ENCODE data around the gene RBFOX2. TPM values are rescaled to one million over a fixed set of nuclear protein-coding genes. Genes with fewer than 3 reads are reported as not detected.

The RBFOX2 gene
- total and polyA plus RNA-seq, 4 donors, result 14.2 to 53.6 (median 25.6) TPM

GRCh38 chr22:35844886-35845285, 183.7 kb downstream of the RBFOX2 start:
- 87% methylated on average over 2 of the region's 2 CpGs for WGBS
- Histone ChIP-seq H3K27me3 (ENCODE audit: control insufficient read depth in 4 of 4, insufficient read depth in 4 of 4, low read length in 3 of 4) (no peaks in the 10 kb centered on the region), H3K9me3 (ENCODE audit: control insufficient read depth in 4 of 4, low read length in 3 of 4) (no peaks in the 10 kb centered on the region), H3K36me3 (ENCODE audit: control insufficient read depth in 4 of 4, insufficient read depth in 3 of 4, low read depth in 1 of 4, low read length in 3 of 4) (no peaks in the 10 kb centered on the region), H3K27ac (ENCODE audit: low read depth in 1 of 2, low read length in 2 of 2) (no peak overlapping the region), H3K4me3 (ENCODE audit: low read depth in 1 of 3, low read length in 3 of 3) (no peak overlapping the region), H3K9ac (ENCODE audit: low read depth in 1 of 2, low read length in 2 of 2) (no peak overlapping the region), H3K4me1 (ENCODE audit: control insufficient read depth in 4 of 4, insufficient read depth in 4 of 4, low read length in 3 of 4) (peaks cover 4 to 12% (median 6%) of the 10 kb centered on the region in 4 donors)
- DNase-seq (ENCODE audit: low spot score), result no peak
- TF ChIP-seq EGR1 (IDR thresholded peaks at IDR 0.05; ENCODE audit: low read depth in 2 of 2) (no peak), GABPA (IDR thresholded peaks at IDR 0.05 in 1 of 2, conservative IDR thresholded peaks at IDR 0.05 in 1 of 2) (no peak), TAF1 (conservative IDR thresholded peaks at IDR 0.05) (no peak), SP1 (IDR thresholded peaks at IDR 0.05) (no peak), JUND (IDR thresholded peaks at IDR 0.05) (no peak), YY1 (IDR thresholded peaks at IDR 0.05) (no peak), ATF3 (IDR thresholded peaks at IDR 0.05) (no peak), RAD21 (IDR thresholded peaks at IDR 0.05) (no peak), HNF4A (conservative IDR thresholded peaks at IDR 0.05) (no peak), NR2F2 (IDR thresholded peaks at IDR 0.05) (no peak), ZBTB33 (IDR thresholded peaks at IDR 0.05) (no peak), HNF4G (IDR thresholded peaks at IDR 0.05) (no peak), FOXA1 (IDR thresholded peaks at IDR 0.05) (no peak), FOXA2 (IDR thresholded peaks at IDR 0.05) (no peak), RXRA (IDR thresholded peaks at IDR 0.05) (no peak)
- TF ChIP-seq, protein P1, sequence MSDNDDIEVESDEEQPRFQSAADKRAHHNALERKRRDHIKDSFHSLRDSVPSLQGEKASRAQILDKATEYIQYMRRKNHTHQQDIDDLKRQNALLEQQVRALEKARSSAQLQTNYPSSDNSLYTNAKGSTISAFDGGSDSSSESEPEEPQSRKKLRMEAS (IDR thresholded peaks at IDR 0.05), result no peak
- TF ChIP-seq, protein P2, sequence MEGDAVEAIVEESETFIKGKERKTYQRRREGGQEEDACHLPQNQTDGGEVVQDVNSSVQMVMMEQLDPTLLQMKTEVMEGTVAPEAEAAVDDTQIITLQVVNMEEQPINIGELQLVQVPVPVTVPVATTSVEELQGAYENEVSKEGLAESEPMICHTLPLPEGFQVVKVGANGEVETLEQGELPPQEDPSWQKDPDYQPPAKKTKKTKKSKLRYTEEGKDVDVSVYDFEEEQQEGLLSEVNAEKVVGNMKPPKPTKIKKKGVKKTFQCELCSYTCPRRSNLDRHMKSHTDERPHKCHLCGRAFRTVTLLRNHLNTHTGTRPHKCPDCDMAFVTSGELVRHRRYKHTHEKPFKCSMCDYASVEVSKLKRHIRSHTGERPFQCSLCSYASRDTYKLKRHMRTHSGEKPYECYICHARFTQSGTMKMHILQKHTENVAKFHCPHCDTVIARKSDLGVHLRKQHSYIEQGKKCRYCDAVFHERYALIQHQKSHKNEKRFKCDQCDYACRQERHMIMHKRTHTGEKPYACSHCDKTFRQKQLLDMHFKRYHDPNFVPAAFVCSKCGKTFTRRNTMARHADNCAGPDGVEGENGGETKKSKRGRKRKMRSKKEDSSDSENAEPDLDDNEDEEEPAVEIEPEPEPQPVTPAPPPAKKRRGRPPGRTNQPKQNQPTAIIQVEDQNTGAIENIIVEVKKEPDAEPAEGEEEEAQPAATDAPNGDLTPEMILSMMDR (IDR thresholded peaks at IDR 0.05; ENCODE audit: low read depth, low read length, missing input control), result no peak
- TF ChIP-seq, protein P3, sequence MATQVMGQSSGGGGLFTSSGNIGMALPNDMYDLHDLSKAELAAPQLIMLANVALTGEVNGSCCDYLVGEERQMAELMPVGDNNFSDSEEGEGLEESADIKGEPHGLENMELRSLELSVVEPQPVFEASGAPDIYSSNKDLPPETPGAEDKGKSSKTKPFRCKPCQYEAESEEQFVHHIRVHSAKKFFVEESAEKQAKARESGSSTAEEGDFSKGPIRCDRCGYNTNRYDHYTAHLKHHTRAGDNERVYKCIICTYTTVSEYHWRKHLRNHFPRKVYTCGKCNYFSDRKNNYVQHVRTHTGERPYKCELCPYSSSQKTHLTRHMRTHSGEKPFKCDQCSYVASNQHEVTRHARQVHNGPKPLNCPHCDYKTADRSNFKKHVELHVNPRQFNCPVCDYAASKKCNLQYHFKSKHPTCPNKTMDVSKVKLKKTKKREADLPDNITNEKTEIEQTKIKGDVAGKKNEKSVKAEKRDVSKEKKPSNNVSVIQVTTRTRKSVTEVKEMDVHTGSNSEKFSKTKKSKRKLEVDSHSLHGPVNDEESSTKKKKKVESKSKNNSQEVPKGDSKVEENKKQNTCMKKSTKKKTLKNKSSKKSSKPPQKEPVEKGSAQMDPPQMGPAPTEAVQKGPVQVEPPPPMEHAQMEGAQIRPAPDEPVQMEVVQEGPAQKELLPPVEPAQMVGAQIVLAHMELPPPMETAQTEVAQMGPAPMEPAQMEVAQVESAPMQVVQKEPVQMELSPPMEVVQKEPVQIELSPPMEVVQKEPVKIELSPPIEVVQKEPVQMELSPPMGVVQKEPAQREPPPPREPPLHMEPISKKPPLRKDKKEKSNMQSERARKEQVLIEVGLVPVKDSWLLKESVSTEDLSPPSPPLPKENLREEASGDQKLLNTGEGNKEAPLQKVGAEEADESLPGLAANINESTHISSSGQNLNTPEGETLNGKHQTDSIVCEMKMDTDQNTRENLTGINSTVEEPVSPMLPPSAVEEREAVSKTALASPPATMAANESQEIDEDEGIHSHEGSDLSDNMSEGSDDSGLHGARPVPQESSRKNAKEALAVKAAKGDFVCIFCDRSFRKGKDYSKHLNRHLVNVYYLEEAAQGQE (IDR thresholded peaks at IDR 0.05), result no peak
